ENCODE results near the gene IQCF6.

- no peak for TF ChIP-seq SP1 (IDR thresholded peaks at IDR 0.05)
- TF ChIP-seq ARNT (IDR thresholded peaks at IDR 0.05), result no peak
These were observed 44.0 kb downstream of the IQCF6 start for GRCh38 chr3:51735039-51735438.

Data from HEK293T (cell line).